GM18502 (cell line): ENCODE data around the gene BRD8.
"Not testable (repeated sequence)": the region's sequence is repeated elsewhere in the genome, so short reads cannot be mapped to it uniquely, and the experiment has no call there.

Source experiments
- ATAC-seq: cut with Tn5 transposase; IDR thresholded peaks from one replicate; pipeline ENCODE4 v1.9.1; 2021; ENCODE audit warnings: mild to moderate bottlenecking; ENCODE audit not compliant: unreplicated experiment, poor library complexity

The BRD8 gene

GRCh38 chr5:138160706-138161105 lies 17.7 kb downstream of the BRD8 start:
- no peak for ATAC-seq

- ATAC-seq = no peak
Observed at GRCh38 chr5:138159666-138160065, 18.8 kb downstream of the BRD8 start.

GRCh38 chr5:138157626-138158025 lies 20.8 kb downstream of the BRD8 start:
- ATAC-seq = no peak

- ATAC-seq = not testable (repeated sequence)
Observed at GRCh38 chr5:138155977-138156376, 22.5 kb downstream of the BRD8 start.

GRCh38 chr5:138149530-138149929 lies 28.9 kb downstream of the BRD8 start:
- no peak for ATAC-seq

GRCh38 chr5:138148811-138149210 lies 29.6 kb downstream of the BRD8 start:
- ATAC-seq = no peak

- not testable (repeated sequence) for ATAC-seq
Observed at GRCh38 chr5:138143578-138143977, 34.9 kb downstream of the BRD8 start.

GRCh38 chr5:138141734-138142133 lies 36.7 kb downstream of the BRD8 start:
- no peak for ATAC-seq

- ATAC-seq = no peak
Observed at GRCh38 chr5:138140268-138140667, 38.2 kb downstream of the BRD8 start.

- ATAC-seq = no peak
Observed at GRCh38 chr5:138139781-138140090, 38.7 kb downstream of the BRD8 start.

GRCh38 chr5:138138949-138139780 lies 39.3 kb downstream of the BRD8 start, which contains the start of gene NME5:
Gene NME5, minus strand, starts transcription at chr5:138139428. Its CDS starts 648 bp downstream, at chr5:138138780.
- ATAC-seq = peak; percentile 64

GRCh38 chr5:138132543-138132942 lies 45.9 kb downstream of the BRD8 start:
- no peak for ATAC-seq

GRCh38 chr5:138129347-138129746 lies 49.1 kb downstream of the BRD8 start:
- ATAC-seq = no peak

GRCh38 chr5:138128334-138128733 lies 50.1 kb downstream of the BRD8 start:
- no peak for ATAC-seq

GRCh38 chr5:138115254-138115653 lies 63.2 kb downstream of the BRD8 start:
- no peak for ATAC-seq

GRCh38 chr5:138111937-138112336 lies 66.5 kb downstream of the BRD8 start:
- no peak for ATAC-seq

GRCh38 chr5:138111181-138111580 lies 67.2 kb downstream of the BRD8 start:
- no peak for ATAC-seq

- ATAC-seq = no peak
Observed at GRCh38 chr5:138110266-138110963, 68.0 kb downstream of the BRD8 start.

GRCh38 chr5:138109463-138110265 lies 68.8 kb downstream of the BRD8 start:
- no peak for ATAC-seq

- ATAC-seq = no peak
Observed at GRCh38 chr5:138107213-138107612, 71.2 kb downstream of the BRD8 start.

- no peak for ATAC-seq
Observed at GRCh38 chr5:138105709-138106108, 72.7 kb downstream of the BRD8 start.
